ENCODE results near the gene SPP1.
"Not testable (repeated sequence)": the region's sequence is repeated elsewhere in the genome, so short reads cannot be mapped to it uniquely, and the experiment has no call there.

Gene SPP1

DNA sequence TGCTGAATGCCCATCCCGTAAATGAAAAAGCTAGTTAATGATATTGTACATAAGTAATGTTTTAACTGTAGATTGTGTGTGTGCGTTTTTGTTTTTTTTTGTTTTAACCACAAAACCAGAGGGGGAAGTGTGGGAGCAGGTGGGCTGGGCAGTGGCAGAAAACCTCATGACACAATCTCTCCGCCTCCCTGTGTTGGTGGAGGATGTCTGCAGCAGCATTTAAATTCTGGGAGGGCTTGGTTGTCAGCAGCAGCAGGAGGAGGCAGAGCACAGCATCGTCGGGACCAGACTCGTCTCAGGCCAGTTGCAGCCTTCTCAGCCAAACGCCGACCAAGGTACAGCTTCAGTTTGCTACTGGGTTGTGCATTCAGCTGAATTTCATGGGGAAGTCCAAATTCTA, at the start of gene SPP1:
TSS of gene SPP1 (plus strand) at position 249 of the 400 bp plus-strand sequence. CDS start 1,182 bp downstream, outside the sequence.
- DNase-seq, result no peak

DNA sequence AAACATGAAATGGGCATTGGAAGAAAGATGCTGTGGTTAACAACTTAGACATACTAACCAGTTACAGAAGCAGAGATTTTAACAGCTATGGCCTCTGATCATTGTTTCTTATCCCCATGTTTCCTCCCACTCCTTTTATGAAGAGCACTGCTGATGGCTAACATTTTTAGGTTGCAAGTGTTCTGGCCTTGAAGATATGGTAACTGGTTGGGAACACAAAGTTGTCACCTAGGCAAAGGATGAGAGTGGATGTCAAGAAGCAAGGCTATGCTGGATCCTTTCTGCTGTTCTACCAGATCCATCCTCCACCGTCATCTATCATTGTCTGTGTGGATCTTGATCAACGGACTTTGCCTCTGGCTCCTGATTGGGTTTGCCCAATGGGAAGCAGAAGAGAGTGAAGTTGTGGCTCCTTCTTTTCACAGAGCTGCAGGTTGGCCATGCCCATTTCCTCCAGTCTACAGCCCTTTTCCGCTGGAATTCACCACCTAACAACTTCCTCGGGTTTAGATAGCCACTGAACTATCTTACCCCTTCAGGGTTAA, 48.9 kb upstream of the SPP1 start:
- DNase-seq, result no peak

DNA sequence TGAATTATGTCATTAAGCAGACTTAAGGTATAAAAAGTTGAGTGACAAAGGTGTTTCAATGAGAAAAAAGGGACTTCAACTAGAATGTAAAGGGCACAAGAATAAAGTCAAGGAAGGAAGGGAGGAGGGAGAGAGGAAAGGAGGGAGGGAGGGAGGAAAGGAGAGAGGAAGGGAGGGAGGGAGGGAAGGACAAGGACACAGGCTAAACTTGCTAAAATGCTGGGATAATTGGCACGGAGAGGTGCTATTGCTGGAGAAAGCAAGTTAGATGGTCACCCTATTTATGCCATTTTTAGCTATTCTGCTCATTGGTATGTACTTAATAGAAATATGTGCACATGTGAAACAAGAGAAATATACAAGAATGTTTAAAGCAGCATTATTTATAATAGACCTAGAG, 44.9 kb upstream of the SPP1 start:
- DNase-seq, result no peak

DNA sequence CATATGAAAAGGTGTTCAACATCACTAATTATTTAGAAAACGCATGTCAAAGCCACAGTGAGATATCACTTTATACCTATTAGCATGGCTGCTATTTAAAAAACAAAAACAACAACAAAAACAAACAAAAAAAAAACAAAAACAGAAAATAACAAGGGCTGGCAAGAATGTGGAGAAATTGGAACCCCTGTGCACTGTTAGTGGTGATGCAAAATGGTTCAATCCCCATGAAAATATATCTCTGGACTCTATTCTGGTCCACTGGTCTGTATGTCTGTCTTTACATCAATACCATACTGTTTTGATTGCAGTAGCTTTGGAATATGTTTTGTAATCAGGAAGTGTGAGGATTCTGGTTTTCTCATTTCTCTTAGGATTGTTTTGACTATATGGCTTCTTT, 43.6 kb upstream of the SPP1 start:
- no peak for DNase-seq

DNA sequence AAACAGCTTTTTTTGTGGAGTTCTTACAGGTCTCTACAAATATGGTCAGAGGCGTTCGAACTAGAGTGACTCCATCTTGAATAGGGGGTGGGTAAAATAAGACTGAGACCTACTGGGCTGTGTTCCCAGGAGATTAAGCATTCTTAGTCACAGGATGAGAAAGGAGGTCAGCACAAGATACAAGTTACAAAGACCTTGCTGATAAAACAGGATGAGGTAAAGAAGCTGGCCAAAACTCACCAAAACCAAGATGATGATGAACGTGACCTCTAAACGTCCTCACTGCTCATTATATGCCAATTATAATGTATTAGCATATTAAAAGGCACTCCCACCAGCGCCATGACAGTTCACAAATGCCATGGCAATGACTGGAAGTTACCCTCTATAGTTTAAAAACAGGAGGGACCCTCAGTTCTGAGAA, 42.8 kb upstream of the SPP1 start:
- DNase-seq, result no peak

DNA sequence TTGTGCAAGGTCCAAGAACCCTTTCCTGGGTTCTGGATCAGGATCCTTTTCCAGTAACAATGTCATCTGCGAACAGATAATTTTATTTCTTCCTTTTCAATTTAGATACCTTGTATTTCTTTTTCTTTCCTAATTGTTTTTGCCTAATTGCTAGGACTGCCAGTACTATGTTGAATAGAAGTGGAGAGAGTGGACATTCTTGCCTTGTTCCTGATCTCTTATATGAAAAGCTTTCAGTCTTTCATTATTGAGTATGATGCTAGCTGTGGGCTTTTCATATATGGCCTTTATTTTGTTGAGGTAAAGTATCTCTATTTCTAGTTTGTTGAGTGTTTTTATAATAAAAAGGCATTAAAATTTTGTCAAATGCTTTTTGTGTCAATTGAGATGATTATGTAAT, 42.2 kb upstream of the SPP1 start:
- no peak for DNase-seq

DNA sequence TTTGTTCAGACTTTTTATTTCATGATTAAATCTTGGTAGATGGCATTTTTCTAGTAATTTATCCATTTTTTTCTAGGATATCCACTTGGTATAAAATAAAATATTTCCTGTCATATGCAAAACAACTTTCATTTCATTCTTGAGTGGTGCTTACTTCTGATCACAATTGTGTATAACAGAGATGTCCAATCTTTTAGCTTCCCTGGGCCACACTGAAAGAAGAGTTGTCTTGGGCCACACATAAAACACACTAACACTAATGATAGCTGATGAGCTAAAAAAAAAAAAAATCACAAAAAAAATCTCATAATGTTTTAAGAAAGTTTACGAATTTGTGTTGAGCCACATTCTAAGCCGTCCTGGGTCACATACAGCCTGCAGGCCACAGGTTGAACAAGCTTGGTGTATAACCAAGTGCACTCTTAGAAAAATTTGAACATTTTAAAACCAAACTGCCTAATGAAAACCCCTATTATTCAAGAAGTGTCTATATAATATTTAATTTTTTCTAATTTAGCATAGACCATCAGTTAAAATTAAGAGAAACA, 41.3 kb upstream of the SPP1 start:
- DNase-seq, result no peak

DNA sequence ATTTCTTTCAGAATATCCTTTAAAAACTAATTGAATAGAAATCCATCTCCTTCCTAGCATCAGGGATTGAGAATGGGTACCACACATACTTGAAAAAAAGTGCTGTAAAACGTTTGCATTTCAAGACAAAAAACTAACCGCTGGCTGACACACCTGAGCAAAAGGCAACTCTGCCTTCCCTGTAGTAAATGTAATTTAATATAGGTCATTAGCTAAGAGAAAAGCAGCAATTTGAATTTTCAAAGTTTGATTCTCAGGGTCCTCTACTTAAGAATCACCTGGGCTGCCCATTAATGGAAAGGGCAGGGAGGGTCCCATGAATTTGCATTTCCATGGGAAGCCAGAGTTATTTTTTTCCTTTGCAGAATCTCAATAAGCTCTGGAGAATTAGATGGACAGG, 40.5 kb upstream of the SPP1 start:
- no peak for DNase-seq

DNA sequence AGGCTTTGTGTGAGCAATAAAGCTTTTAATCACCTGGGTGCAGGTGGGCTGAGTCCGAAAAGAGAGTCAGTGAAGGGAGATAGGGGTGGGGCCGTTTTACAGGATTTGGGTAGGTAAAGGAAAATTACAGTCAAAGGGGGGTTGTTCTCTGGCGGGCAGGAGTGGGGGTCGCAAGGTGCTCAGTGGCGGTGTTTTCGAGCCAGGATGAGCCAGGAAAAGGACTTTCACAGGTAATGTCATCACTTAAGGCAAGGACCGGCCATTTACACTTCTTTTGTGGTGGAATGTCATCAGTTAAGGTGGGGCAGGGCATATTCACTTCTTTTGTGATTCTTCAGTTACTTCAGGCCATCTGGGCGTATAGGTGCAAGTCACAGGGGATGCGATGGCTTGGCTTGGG, 39.6 kb upstream of the SPP1 start:
- not testable (repeated sequence) for DNase-seq

DNA sequence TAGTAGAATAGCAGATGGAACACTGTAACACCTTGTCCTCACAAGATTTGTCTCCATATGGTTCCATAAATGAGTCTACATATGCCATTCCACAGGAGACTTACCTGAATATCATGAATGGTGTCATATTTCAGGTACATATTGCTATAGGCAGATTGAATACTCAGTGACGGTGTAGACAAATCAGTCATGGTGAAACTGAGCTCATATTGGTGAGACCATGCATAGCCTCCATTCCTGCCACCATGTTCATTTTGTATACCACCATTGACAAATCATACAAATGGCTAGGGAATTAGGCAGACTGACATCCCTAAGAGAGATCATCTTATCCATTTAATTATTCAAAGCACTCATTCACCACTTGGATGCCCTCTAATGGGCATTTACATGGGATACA, 38.0 kb upstream of the SPP1 start:
- no peak for DNase-seq

DNA sequence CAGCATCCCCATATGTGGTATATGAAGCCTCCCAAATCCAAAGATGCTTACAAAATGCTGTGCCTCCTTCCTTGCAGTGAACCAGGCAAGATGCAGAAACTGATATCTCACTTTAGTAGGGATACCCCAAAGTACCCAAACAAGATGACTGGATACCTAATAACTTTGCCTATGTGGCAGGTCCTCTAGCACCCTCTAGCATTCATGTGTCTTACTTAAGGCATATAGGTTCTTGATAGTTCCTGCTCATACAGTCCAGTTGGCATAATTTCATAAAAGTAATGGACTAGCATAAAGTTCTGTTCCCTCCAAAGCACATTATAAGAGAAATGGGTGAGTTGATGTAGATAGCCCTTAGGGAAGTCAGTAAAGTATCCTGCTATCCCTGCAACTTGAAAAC, 36.8 kb upstream of the SPP1 start:
- DNase-seq, result no peak

DNA sequence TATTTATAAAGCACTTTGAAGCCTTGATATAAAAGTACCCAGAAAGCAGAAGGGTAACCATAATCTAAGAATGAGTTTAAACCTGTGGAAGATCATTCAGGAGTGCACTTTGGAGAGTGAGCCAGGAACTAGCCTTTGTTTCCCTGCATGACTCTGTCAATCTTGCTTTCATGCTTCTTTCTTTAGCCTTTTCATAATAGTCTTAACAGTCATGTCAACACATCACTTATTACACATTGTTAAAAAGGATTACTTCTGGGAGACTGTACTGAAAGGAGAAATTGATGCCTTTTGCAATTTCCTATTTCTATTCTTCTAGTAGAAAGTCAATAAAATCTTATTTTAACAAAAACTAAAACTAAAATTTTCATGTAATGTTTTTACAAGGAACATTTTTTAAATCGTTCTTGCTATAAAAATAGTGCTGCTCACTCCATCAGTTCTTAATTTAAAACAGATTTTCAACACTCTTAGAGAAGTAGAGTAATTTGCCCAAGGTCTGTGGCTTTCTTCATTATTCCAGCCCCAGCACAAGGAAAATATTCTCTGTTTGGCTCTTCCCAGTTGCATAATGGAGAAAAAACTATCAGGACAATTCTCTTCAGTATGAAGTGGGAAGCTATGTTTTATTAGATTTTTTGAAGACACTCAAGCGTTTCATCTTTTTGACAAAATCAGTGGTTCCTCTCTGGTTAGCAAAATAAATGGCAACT, 35.4 kb upstream of the SPP1 start:
- no peak for DNase-seq

DNA sequence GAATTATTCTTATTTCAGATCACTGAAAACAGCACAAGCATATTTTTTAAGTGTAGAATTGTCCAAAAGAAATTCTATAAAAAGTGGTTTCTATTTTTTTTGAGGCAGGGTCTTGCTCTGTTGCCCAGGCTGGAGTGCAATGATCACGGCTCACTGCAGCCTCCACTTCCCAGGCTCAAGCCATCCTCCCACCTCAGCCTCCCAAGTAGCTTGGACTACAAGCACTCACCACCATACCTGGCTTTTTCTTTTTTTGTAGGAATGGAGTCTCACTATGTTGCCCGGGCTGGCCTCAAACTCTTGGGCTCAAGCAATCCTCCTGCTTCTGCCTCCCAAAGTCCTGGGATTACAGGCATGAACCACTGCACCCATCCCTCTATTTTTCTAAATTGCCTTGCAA, 34.7 kb upstream of the SPP1 start:
- not testable (repeated sequence) for DNase-seq

DNA sequence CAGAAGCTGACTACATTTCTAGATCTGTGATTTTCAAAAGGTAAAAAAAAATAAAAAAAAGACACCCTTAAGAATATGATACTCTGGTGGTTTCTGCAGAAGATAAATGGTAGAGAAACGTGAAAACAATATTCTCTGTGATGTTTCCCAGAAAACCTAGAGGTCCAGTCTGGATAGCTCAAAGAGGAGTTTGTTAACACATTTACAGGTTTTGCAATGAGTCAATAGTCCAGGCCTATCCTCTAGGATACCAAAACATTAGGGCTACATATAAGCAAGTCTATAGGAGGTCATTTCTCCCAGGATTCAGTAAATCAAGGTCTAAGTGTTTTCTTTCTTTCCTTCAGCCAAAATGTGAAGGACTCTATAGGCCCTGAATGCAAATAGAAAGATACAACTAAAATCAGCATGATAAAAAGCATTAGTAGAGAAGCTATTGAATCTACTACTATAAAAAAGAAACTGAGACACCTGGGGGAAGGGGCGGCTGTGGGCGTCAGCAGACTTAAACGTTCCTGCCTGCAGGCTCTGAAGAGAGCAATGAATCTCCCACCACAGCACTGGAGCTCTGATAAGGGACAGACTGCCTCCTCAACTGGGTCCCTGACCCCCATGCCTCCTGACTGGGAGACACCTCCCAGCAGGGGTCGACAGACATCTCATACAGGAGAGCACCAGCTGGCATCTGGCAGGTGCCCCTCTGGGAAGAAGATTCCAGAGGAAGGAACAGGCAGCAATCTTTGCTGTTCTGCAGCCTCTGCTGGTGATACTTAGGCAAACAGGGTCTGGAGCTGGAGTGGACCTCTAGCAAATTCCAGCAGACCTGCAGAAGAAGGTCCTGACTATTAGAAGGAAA, 33.7 kb upstream of the SPP1 start:
- no peak for DNase-seq

DNA sequence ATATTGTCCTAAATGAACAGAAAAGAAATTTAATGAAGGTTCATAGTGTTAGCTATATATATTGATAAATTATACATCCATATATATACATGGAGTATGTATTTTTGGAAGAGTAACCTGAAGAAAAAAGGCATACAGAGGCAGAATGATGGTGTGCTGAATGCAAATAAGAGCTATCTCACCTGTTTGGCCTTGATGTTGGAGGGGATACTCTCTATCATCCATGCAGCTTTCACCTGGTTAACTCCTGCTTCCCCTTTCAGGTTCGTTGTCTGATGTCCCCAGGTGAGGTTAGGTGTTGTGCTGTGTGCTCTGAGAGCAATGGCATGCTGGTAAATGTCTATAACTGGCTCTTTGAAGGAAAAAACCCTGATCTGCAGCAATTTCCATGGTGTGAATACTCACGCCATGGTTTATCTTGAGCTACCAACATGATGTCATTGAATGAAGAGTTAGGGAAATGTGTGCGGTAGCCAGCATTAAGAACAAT, 31.8 kb upstream of the SPP1 start:
- no peak for DNase-seq

DNA sequence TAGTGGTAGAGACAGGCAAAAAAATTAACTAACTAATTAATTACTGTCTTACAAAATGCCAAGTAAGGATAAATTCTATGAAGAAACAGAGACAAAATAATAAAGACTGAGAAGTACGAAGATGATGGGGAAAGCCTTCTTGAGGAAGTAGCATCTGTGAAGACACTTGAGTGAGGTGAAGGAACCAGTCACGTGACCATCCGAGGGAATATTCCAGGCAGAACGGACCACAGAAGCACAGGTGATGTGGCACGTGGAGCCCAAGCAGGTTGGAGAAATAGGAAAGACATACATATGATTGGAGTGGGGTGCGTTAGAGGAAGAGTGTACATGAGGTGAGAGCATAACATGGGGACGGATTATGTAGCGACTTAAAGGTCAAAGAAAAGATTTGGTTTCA, 30.5 kb upstream of the SPP1 start:
- DNase-seq, result no peak

DNA sequence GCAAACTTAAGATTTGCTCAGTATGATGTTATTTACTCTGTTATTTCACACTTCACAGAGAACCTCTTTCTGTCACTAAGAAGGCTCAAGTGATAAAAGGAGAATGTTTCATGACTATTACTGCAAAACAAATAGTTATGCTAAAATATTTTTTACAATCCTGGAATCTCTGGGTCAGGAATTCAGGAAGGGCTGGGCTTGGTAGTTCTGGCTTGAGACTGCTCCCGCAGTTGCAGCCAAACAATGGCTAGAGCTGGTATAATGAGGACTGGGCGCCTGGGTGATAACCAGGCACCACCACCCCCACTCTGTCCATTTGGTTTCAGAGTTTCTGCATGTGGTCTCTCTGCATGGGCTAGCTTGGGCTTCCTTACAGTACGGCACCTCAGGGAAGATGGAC, 28.7 kb upstream of the SPP1 start:
- DNase-seq, result no peak

DNA sequence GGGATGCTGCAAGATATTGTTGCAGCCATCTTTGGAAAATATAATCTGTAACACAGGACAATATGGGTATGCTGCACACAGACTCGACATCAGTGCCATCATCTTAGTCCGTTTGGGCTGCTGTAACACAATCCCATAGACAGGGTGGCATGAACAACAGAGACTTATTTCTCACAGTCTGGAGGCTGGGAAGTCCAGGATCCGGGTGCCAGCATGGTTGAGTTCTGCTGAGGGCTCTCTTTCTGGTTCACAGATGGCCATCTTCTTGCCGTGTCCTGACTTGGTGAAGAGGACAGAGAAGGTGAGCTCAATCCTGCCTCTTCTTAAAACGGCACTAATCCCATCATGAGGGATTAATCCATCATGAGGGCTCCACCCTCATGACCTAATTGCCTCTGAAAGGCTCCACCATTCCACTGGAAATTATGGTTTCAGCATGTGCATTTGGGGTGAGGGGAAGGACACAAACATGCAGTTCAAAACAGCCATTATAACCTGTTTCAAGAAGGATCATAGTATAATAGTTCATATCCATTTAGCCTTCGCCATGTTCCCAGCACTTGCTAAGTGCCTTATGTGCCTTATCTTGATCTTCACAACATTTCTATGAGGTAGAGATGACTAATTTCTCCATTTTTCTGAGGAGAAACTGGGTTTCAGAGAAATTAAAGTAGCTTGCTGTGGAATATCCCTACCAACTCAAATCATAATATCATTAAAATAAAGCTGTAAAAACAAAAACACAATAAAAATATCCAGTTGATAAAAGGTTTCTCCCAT, 27.9 kb upstream of the SPP1 start:
- no peak for DNase-seq

DNA sequence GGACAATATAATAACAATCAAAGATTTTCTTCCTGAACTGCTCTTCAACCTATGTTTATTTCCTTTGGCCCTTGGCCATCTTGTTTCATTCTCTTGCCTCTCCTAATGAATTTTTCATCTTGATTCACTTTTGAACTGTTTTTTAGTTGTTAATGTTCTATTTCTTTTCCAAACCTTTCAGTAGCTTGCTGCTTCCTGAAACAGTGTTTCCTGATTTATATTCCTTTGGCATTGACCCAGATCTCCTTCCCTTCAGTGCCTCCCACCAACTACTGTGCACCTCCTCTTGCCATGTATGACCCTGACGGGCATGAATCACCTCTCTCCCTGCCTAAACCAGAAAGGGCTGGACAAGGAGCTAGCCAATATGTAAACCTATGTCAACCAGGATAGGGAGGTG, 25.6 kb upstream of the SPP1 start:
- no peak for DNase-seq

DNA sequence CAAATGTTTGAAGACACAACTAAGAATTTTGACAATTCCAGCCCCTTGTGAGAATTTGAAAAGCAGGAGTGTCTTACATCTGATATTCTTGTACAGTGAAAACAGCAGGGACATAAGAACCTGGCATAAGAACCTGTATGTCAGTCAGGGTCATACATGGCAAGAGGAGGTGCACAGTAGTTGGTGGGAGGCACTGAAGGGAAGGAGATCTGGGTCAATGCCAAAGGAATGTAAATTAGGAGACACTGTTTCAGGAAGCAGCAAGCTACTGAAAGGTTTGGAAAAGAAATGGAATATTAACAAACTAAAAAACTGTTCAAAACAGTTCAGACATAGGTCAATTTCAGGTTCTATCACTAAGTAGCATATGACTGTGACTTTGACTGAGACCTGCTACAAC, 25.0 kb upstream of the SPP1 start:
- no peak for DNase-seq

DNA sequence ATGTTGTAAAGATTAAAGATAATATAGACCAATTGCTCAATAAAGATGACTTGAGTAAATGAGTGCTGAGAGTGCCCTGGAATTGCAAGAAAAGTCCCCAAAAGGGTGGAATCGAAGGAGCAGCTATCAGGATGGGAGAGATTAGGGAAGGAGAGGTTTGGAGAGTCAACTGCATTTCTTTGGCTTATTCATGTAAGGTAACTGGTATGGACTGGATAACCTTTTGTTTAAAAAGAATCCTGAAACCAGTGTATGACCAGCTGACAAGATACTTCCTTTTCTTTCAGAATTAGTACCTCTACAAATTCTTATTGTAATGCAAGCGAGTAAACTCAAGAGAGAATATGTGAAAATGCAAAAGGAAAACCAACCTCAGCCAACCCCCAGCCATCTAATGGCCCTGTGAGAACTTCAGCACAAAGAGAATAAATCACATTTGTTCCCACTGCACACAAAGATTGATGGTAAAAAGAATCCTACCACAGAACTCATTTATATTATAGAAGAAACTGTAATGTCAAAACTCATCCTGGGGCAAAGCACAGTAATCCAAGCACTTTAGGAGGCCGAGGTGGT, 24.5 kb upstream of the SPP1 start:
- DNase-seq, result no peak

DNA sequence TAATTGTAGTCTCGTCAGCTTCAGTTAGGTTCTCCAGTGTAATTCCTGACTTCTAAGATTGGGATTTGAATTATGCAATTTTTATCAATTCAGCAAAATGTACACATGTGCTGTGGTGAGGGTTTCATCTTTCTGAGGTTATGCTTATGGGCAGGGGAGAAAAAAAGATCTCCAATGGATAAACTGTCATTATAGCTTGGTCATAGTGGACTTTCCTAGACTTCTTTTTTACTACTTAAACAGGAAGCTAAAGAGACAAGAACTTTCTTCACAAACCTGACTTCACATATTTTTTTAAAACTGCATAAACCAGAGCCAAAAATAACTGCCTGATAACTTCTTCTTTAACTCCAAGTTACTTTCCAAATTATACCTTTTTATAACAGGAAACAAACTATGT, 21.7 kb upstream of the SPP1 start:
- no peak for DNase-seq

DNA sequence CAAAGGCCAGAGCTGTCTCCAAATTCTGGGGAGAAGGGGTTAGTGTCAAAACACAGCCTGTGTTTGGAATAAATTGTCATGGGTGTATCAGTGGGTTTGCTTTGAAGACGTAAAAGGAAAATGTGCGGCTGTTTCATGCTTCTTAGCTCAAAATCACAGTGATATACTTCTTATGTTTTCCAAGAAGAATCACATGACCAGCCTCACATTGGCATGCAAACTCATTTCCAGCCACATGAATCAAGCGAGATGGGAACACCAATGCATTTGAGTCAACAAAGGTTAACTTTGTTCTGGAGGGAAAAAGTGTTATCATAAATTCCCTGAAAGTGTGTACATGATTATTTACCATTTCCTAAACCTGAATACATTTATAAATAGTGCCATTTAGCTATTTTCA, 19.0 kb upstream of the SPP1 start:
- DNase-seq, result no peak
